22Rv1 (cell line): ENCODE data around the gene HTRA3.

Experiments
- H3K27ac ChIP-seq: fragments of 450-650 bp; 2 replicates; pipeline ENCODE4 v1.5.1; 2017
- ZFX ChIP-seq: fragments of 450-650 bp; IDR thresholded peaks from 2 replicates; pipeline ENCODE4 v1.6.1; 2017; ENCODE audit warnings: antibody characterized with exemption, borderline replicate concordance
- TF ChIP-seq, protein P1 (sequence below): fragments of 450-650 bp; IDR thresholded peaks from 2 replicates; pipeline ENCODE4 v1.5.1; 2017; ENCODE audit warnings: mild to moderate bottlenecking

The HTRA3 gene

DNA sequence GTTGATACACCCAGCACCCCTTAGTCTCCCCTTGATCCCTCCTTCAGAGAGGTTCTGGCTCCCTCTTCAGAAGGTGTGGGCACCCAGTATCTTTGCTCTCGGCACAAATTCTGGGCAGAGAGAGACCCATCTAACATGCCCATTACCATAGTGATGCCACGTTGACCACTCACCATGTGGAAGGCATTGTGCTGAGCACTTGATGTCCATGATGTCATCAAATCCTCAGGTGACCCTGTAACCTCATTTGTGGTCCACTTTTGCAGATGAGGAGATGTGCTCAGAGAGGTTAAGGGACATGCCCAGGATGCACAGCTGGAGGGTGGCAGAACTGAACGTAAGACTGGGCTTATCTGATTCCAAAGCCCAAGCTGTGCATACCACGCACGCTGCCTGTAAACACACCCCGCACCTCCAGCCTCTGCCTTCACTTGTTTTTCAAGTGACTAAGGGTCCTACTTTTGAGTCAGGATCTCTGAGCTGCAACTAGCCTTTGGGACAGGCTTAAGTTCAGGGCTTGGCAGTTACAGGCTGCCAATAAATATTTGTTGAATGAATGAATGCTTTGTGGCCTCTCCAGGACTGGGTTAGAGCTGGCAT, 55.2 kb downstream of the HTRA3 start:
- H3K27ac ChIP-seq, result no peak overlapping the region
- TF ChIP-seq, protein P1, sequence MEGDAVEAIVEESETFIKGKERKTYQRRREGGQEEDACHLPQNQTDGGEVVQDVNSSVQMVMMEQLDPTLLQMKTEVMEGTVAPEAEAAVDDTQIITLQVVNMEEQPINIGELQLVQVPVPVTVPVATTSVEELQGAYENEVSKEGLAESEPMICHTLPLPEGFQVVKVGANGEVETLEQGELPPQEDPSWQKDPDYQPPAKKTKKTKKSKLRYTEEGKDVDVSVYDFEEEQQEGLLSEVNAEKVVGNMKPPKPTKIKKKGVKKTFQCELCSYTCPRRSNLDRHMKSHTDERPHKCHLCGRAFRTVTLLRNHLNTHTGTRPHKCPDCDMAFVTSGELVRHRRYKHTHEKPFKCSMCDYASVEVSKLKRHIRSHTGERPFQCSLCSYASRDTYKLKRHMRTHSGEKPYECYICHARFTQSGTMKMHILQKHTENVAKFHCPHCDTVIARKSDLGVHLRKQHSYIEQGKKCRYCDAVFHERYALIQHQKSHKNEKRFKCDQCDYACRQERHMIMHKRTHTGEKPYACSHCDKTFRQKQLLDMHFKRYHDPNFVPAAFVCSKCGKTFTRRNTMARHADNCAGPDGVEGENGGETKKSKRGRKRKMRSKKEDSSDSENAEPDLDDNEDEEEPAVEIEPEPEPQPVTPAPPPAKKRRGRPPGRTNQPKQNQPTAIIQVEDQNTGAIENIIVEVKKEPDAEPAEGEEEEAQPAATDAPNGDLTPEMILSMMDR, result no peak
- TF ChIP-seq ZFX, result no peak

DNA sequence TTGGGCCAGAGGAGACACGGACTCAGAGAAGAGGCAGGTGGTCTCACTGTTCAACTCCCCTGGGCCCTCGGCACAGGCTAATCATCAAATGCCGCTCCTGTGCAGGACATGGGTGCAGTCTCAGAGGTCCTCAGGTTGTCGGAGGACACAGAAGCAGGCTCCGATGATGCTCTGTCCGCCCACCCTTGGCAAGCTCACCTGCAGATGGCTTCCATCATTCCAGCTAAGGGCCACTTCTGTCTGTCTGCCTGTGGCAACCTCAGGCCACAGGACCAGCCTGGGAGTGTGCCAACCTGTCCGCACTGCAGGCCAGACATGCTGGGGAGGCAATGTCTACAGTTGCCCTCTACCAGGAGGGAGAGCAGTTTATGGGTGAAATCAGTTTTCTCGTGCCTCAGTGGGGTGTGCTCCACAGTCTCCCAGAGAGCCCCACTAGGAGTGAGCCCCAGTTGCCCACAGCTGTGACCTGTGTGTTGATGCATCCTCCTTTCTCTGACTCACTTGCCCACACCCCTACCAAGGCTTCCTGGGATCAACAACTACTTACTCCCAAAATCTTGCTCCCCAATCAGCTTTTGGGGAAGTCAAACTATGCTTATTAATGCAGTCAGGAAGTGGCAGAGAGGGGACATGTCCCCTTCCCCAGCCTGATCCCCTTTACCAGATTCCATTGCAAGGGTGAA, 55.9 kb downstream of the HTRA3 start:
- TF ChIP-seq, protein P1, result no peak
- TF ChIP-seq ZFX, result no peak

GRCh38 chr4:8326206-8326605, 56.7 kb downstream of the HTRA3 start:
- TF ChIP-seq, protein P1, result no peak
- no peak for TF ChIP-seq ZFX
- no peak overlapping the region for H3K27ac ChIP-seq

More for the DNA sequence above, 55.9 kb downstream of the HTRA3 start:
- H3K27ac ChIP-seq, result no peak overlapping the region

DNA sequence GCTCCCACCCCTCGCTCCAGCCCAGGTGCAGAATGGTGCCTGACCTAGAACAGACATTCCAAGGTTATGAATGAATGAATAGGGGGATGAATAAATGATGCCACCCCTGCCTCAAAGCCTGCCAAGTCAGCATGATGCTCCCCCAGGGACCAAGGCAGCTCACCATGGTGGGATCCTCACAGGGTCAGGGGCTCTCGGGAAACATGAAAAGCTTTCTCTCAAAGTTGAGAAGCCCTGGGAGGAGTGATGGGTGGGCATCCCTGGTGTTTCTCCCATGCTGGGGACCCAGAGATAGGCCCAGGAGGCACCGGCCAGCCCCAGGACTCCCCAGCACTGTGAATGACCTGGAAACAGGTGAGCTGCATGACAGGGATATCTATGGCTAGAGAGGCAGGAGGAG, 58.9 kb downstream of the HTRA3 start:
- no peak overlapping the region for H3K27ac ChIP-seq
- TF ChIP-seq, protein P1, result no peak
- TF ChIP-seq ZFX, result no peak

DNA sequence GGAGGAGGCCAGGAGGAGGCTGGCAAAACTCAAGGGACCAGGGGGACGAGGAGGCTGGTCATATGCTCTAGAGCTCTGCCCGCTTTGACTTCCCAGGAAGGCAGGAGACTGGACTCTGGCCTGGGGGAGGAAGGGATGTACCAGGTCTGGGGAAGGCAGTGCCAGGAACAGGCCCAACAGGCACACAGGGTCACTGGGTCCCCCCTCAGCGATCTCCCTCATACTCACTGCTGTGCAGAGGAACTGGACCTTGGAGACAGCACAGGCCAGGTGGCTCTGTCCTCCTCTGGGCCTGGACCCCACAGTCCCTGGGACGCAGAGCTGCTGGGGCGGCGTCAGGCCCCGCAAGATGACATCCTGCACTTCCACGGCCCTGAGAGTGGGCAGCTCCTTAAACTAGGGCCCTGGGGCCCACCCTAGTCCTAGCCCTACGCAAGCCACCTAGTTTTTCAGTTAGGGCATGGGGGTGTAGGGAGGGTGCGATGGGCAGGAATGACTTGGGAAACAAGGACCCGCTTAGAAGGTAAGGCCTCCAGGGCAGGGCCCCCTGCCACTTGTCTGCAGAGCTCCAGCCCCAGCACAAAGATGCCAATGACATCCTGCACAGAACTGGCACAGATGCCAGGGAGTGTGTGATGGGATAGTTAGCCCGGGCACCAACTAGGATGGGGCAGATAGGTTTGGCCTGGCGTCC, 59.5 kb downstream of the HTRA3 start:
- TF ChIP-seq, protein P1, result no peak
- TF ChIP-seq ZFX, result no peak

GRCh38 chr4:8329560-8329858, 60.0 kb downstream of the HTRA3 start:
- TF ChIP-seq, protein P1, result no peak
- no peak for TF ChIP-seq ZFX
- H3K27ac ChIP-seq, result no peak overlapping the region

More for the DNA sequence above, 59.5 kb downstream of the HTRA3 start:
- no peak overlapping the region for H3K27ac ChIP-seq
